GM18867 (cell line): Measurements from ENCODE around the gene STXBP1.

Source experiments
- ATAC-seq: cut with Tn5 transposase; IDR thresholded peaks from one replicate; pipeline ENCODE4 v1.9.1; 2021; ENCODE audit warnings: mild to moderate bottlenecking, moderate library complexity; ENCODE audit not compliant: unreplicated experiment

STXBP1 gene

DNA sequence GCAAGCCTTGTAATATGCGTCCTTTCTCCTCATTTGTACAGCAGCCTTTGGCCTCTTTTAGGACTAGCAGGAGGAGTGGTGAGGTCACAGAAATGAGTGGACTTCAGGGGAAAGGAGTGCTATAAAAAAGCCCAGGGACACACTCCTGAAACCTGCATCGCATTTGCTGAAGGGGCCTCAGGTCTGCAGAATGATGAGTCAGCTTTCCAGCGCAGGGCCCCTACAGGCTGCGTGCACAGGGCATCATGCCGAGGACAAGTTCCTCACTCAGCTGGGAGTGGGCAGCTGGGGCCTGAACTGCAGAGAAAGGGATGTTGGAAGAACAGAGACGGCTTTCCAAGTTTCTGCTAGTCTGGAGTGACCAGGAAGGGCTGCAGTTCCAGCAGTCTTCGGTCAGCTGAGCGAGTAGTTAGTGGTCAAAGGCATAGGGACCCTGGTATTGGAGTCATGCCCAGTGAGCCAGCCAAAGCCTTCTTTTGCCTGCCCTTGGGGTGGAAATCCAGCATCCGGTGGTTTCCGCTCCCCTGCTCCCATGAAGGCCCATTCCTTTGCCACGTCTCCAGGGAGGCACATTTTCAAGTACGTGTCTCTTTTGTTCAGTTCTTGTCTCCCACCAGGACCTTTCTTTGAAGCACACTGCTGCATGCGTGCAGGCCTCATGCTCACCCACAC is 77.4 kb downstream of the STXBP1 start:
- ATAC-seq: no peak

- no peak for ATAC-seq
Observed at GRCh38 chr9:127690735-127691134, 78.7 kb downstream of the STXBP1 start.

DNA sequence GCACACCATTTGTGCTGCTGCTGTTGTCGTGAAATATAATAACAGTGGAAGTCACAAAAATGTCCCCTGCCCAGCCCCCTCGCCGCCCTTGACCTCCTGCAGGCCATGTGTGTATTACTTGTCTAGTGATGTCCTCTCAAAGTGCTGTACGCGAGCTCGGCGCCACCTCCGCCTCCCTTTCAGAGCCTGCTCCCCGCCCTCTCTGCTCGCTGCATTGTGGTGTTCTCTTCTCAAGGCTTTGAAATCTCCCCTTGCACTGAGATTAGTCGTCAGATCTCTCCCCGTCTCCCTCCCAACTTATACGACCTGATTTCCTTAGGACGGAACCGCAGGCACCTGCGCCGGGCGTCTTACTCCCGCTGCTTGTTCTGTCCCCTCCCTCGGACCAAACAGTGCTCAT is 80.0 kb downstream of the STXBP1 start:
- ATAC-seq: no peak

DNA sequence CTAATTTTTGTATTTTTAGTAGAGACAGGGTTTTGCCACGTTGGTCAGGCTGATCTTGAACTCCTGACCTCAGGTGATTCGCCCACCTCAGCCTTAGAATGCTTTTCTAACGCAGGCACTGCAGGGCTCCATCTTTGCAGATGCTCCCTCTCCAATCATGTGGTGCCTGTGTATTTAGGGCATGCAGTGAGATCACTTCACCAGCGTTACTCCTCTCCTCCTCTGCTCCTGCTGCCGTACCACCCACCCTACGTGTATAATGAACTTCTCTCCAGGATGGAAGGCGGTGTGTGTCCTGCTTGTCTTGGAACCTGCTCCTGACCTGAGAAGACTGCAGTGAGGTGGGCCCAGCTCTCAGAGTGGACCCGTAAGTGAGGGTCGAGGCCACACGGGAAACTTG is 81.1 kb downstream of the STXBP1 start:
- ATAC-seq: no peak

DNA sequence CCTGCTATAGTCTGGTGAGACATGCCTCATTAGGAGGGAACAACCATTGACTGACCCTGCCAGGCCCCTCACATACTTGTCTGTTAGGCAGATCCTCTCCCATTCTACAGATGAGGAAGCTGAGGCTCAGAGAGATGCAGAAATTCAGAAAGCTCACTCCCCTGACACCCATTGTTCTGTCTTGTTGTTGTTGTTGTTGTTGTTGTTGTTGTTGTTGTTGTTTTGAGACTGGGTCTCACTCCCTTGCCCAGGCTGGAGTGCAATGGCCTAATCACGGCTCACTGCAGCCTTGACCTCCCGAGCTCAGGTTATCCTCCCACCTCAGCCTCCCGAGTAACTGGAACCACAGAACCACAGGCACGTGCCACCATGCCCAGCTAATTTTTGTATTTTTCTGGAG is 81.6 kb downstream of the STXBP1 start:
- ATAC-seq: no peak

- ATAC-seq: no peak
Observed at GRCh38 chr9:127694890-127695720, 83.0 kb downstream of the STXBP1 start.

DNA sequence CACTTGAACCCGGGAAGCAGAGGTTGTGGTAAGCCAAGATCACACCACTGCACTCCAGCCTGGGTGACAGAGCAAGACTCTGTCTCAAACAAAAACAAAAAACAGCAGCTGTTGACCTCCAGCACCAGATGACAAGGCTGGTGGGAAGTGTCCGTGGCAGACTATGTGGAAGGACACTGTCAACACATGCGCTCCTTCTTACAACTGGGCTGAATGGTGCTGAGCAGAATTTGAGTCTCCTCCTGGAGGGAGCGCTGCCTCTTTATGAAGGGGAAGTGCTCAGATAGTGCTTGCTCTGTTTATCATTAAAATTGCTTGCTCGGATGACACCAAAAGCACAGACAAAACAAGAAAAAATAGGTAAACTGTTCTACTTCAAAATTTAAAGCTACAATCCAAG is 85.5 kb downstream of the STXBP1 start:
- ATAC-seq: no peak

GRCh38 chr9:127698386-127698785 is 86.3 kb downstream of the STXBP1 start:
- ATAC-seq: no peak

- ATAC-seq: no peak
Observed at GRCh38 chr9:127698985-127699670, 87.1 kb downstream of the STXBP1 start.

- ATAC-seq: no peak
Observed at GRCh38 chr9:127700140-127700539, 88.1 kb downstream of the STXBP1 start.

DNA sequence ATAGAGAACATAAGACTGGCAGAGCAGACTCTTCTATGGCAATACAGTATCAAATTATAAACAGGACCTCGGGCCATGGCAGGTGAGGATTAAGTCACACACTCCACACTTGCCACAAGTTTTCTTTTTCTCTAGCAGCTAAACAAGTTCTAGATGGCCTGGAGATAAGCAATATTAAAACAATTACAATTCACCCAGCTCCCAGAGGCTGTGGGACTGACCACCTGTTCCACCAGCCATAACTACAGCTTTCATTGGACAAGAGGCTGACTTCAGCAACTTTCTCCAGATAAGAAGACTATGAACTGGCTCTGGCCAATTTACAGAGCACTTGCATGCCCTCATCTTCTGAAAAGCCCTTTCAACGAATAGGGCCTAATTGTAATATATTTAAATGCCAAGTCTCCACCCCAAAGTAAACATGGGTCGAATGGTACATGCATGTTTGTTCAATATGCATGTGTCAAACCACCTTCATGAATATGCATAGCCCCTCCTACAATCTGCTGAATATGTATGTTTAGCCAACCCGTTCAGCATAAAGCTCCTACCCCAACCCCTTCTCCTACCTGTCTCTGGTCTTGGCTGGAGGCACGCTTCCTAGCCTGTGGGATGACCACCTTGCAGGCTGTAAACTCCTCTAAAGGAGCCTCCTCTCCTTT is 88.6 kb downstream of the STXBP1 start:
- ATAC-seq: no peak

GRCh38 chr9:127703289-127703946 is 91.3 kb downstream of the STXBP1 start:
- no peak for ATAC-seq

DNA sequence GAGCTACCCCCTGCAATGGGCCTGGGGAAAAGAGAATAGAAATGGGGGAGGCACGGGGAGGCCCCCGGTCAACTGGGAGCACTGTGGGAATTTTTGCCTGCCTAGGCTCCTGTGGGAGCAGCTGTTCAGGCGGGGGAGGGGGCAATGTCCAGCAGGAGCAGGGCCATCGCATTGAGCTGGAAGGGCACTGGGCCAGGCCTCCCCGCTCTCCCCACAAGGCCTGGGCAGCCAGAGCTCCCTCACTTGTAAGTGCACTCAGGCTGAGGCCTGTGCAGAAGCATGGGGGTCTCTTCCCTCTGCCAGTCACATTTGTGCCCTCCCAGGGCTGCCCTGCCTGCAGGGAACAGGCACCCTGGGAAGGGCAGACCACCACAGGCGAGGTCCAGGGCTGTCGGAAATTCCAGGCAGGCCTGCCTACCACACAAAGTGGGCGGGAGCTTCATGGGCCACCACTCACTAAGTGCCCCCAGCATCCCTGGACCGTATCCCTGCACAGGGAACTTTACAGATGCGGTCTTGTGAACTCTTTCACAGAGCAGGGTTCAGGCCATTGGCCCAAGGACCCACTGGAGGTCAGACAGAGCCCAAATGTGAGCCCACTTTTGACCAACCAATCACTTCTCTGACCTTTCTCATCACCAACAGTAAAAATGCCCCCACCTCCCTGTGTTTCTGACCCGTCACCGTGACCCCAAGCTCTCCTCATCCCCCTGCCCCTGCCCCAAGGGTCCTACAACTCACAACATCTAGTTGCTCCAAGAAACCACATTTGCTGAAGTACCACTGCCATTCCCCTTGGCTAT is 93.7 kb downstream of the STXBP1 start:
- ATAC-seq: no peak

DNA sequence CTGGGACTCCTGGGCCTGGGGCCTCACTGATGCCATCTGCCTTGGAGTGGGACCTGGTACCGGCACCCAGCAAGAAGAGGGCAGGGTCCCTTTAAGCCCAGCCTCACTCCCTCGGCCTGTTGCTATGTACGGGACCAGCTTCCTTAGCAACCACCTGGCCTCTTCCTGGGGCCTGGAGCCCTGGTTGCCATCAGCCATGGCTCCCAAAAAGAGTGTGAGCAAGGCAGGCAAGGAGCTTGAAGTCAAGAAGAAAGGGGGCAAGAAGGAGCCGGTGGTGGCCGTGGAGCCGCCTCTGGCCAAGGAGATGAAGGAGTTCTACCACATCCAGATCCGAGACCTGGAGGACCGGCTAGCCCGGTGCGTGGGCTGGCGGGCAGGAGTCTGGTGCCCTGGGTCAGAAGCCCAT is 94.8 kb downstream of the STXBP1 start, which contains the start of gene CFAP157:
Gene CFAP157 (plus strand): TSS at position 153 of the 406 bp plus-strand sequence. CDS start 44 bp downstream, at position 197.
- ATAC-seq: no peak

GRCh38 chr9:127707766-127708165 is 95.7 kb downstream of the STXBP1 start:
- ATAC-seq: peak; percentile 55

DNA sequence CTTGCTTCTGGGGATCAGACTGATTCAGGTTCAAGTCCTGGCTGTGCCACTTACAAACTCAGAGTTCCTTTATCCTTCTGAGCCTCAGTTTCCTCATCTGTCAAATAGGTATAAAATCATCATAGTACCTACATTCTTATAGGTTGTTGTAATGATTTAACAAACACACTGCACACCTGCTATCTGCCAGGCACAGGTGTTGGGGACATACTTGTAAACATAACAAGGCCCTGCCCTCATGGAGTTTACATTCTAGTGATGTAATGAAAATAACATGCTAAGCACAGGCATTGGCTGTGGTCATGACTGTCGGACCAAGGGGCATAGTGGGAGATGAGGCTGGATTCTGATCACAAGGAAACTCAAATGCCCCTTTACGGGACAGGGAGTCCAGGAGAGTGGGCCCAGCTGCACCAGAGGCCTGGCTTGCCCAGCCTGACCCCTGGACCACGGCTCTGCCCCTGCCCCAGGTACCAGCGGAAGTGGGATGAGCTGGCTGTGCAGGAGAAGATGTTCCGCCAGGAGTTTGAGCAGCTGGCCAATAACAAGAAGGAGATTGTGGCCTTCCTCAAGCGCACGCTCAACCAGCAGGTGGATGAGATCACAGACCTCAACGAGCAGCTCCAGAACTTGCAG is 97.0 kb downstream of the STXBP1 start:
- ATAC-seq: no peak

DNA sequence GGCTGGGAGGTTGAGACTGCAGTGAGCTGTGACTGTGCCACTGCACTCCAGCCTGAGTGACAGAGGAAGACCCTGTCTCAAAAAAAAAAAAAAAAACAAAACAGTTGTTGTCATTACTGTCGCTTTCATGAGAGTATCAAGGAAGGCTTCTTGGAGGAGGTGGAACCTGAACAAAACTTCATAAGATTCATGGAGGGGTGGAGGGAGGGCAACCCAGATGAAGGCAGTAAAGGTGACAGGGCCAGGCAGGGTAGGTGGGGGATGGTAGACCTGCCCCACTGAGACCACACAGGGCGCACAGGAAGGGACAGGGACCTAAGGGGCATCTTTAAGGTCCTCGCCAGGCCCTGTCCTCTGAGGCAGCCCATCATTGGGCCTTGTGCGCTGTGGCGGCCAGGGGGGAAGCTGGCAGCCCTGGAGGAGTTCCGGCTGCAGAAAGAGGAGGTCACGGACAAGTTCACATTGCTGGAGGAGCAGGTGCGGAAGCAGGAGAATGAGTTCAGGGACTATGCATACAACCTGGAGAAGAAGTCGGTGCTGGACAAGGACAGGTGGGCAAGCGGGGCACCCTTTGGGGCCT is 98.2 kb downstream of the STXBP1 start:
- no peak for ATAC-seq

- no peak for ATAC-seq
Observed at GRCh38 chr9:127711226-127711701, 99.2 kb downstream of the STXBP1 start.

DNA sequence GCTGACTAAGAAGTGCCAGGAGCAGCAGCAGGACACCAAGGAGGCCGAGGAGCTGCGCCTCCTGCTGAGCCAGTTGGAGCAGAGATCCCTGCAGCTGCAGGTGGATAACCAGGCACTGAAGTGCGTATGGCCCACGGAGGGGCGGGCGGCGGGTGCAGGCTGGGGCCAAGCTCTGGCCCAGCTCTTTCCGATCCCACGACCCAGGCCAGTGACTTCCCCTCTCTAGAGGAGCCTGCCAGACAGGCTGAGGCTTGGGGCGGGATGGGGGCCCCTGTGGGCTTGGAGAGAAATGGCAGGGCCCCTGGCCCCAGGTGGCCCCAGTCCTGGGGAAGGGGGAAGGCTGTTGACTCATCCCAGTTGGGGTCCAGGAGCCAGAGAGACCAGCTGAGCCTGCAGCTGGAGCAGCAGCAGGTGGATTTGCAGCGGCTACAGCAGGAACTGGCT is 99.8 kb downstream of the STXBP1 start:
- no peak for ATAC-seq
